ENCODE results near the gene NEURL1B.

The NEURL1B gene

GRCh38 chr5:172721455-172722326 is 80.6 kb downstream of the NEURL1B start:
- no peak for TF ChIP-seq CTCF (IDR thresholded peaks at IDR 0.05; ENCODE audit: extremely low read depth, insufficient read depth, missing control alignments)
- in situ Hi-C loops (cut with MboI; ENCODE audit: low pct_unique_long_range_greater_than_20kb, low sequenced_read_pairs, unreplicated experiment): loop anchor here (25.0 kb wide), 1 partner anchor 491 kb away; no protein-coding TSS in a partner anchor
- no peak for DNase-seq (ENCODE audit: low spot score)

GRCh38 chr5:172722327-172722815 is 81.3 kb downstream of the NEURL1B start:
- in situ Hi-C loops (cut with MboI; ENCODE audit: low pct_unique_long_range_greater_than_20kb, low sequenced_read_pairs, unreplicated experiment): loop anchor here (25.0 kb wide), 1 partner anchor 490 kb away; no protein-coding TSS in a partner anchor
- no peak for DNase-seq (ENCODE audit: low spot score)
- TF ChIP-seq CTCF (IDR thresholded peaks at IDR 0.05; ENCODE audit: extremely low read depth, insufficient read depth, missing control alignments): no peak

GRCh38 chr5:172723508-172723907 is 82.4 kb downstream of the NEURL1B start:
- TF ChIP-seq CTCF (IDR thresholded peaks at IDR 0.05; ENCODE audit: extremely low read depth, insufficient read depth, missing control alignments): no peak
- in situ Hi-C loops (cut with MboI; ENCODE audit: low pct_unique_long_range_greater_than_20kb, low sequenced_read_pairs, unreplicated experiment): loop anchor here (25.0 kb wide), 1 partner anchor 489 kb away; no protein-coding TSS in a partner anchor
- no peak for DNase-seq (ENCODE audit: low spot score)

GRCh38 chr5:172724242-172725183 is 83.5 kb downstream of the NEURL1B start:
- no peak for TF ChIP-seq CTCF (IDR thresholded peaks at IDR 0.05; ENCODE audit: extremely low read depth, insufficient read depth, missing control alignments)
- in situ Hi-C loops (cut with MboI; ENCODE audit: low pct_unique_long_range_greater_than_20kb, low sequenced_read_pairs, unreplicated experiment): loop anchor here (25.0 kb wide), 1 partner anchor 488 kb away; no protein-coding TSS in a partner anchor
- no peak for DNase-seq (ENCODE audit: low spot score)

GRCh38 chr5:172725273-172725672 is 84.2 kb downstream of the NEURL1B start:
- no peak for TF ChIP-seq CTCF (IDR thresholded peaks at IDR 0.05; ENCODE audit: extremely low read depth, insufficient read depth, missing control alignments)
- in situ Hi-C loops (cut with MboI; ENCODE audit: low pct_unique_long_range_greater_than_20kb, low sequenced_read_pairs, unreplicated experiment): no loop called here
- no peak for DNase-seq (ENCODE audit: low spot score)

GRCh38 chr5:172725785-172726184 is 84.7 kb downstream of the NEURL1B start:
- in situ Hi-C loops (cut with MboI; ENCODE audit: low pct_unique_long_range_greater_than_20kb, low sequenced_read_pairs, unreplicated experiment): no loop called here
- DNase-seq (ENCODE audit: low spot score): no peak
- no peak for TF ChIP-seq CTCF (IDR thresholded peaks at IDR 0.05; ENCODE audit: extremely low read depth, insufficient read depth, missing control alignments)
